NB4 (cell line): Measurements from ENCODE around the gene RGS8.

Experiments
- CTCF ChIP-seq: IDR thresholded peaks from one replicate; pipeline ENCODE4 v1.5.1; 2012; ENCODE audit warnings: low read depth, low read length
- MYC ChIP-seq: IDR thresholded peaks from 2 replicates; pipeline ENCODE4 v1.6.1; 2011; ENCODE audit warnings: low read depth, low read length
- POLR2A ChIP-seq: IDR thresholded peaks from 2 replicates; pipeline ENCODE4 v1.6.1; 2011; ENCODE audit warnings: mild to moderate bottlenecking; ENCODE audit not compliant: insufficient read length; ENCODE audit errors: extremely low read depth
- TF ChIP-seq, protein P1 (sequence below): IDR thresholded peaks from 2 replicates; pipeline ENCODE4 v1.6.1; 2011; ENCODE audit warnings: low read depth, low read length

DNA sequence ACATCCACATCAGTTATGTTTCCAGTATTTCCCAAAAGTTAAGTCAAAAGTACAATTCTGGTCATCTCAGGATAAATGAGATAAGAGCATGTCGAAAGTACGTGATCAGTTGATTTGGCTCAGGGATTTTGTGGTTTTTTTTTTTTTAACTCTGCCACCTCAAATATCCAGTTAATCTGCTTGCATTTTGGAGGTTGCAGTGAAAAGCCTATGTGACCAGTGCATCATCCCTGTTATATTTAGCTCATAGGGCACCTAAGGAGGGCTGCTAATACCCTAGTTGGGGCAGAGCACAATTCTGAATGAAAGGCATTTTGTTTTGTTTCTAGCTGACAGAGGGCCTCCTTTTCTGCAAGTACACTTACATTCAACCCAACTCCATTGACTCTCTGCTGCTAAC lies 48.5 kb downstream of the RGS8 start:
- TF ChIP-seq CTCF (no peak), POLR2A (no peak), MYC (no peak)
- TF ChIP-seq, protein P1, sequence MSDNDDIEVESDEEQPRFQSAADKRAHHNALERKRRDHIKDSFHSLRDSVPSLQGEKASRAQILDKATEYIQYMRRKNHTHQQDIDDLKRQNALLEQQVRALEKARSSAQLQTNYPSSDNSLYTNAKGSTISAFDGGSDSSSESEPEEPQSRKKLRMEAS = no peak
